ENCODE measurements around the gene SCN8A. TPM values are rescaled to one million over a fixed set of nuclear protein-coding genes. Genes with fewer than 3 reads are reported as not detected.

Gene SCN8A
- total RNA-seq, 1 donor from 2014 or later, result 2.0 TPM

- no peak overlapping the region for H3K27ac ChIP-seq
- H3K36me3 ChIP-seq, result no peaks in the 10 kb centered on the region
- TF ChIP-seq CTCF (IDR thresholded peaks at IDR 0.05), result no peak
- no peaks in the 10 kb centered on the region for H3K9me3 ChIP-seq
- no peak overlapping the region for H3K4me3 ChIP-seq
- H3K4me1 ChIP-seq, result no peaks in the 10 kb centered on the region
- DNase-seq (ENCODE audit: low spot score in 2 of 2), result no peak
- intact Hi-C loops (cut with DNase I), result no loop called here
- H3K27me3 ChIP-seq, result no peaks in the 10 kb centered on the region
Observed at GRCh38 chr12:51579321-51579850, 11.6 kb upstream of the SCN8A start.

- no peak overlapping the region for H3K27ac ChIP-seq
- intact Hi-C loops (cut with DNase I), result no loop called here
- no peaks in the 10 kb centered on the region for H3K4me1 ChIP-seq
- peaks cover 4% of the 10 kb centered on the region for H3K27me3 ChIP-seq
- no peak for DNase-seq (ENCODE audit: low spot score in 2 of 2)
- TF ChIP-seq CTCF (IDR thresholded peaks at IDR 0.05), result no peak
- no peaks in the 10 kb centered on the region for H3K9me3 ChIP-seq
- no peaks in the 10 kb centered on the region for H3K36me3 ChIP-seq
- H3K4me3 ChIP-seq, result no peak overlapping the region
Observed at GRCh38 chr12:51589060-51589459, 2.0 kb upstream of the SCN8A start.

- intact Hi-C loops (cut with DNase I), result no loop called here
- TF ChIP-seq CTCF (IDR thresholded peaks at IDR 0.05), result no peak
- no peak overlapping the region for H3K27ac ChIP-seq
- no peaks in the 10 kb centered on the region for H3K9me3 ChIP-seq
- no peaks in the 10 kb centered on the region for H3K36me3 ChIP-seq
- H3K4me1 ChIP-seq, result no peaks in the 10 kb centered on the region
- DNase-seq (ENCODE audit: low spot score in 2 of 2), result no peak
- H3K4me3 ChIP-seq, result no peak overlapping the region
- H3K27me3 ChIP-seq, result peaks cover 4% of the 10 kb centered on the region
Observed at GRCh38 chr12:51589557-51590176, 1.4 kb upstream of the SCN8A start.

GRCh38 chr12:51590347-51591015 is 552 bp upstream of the SCN8A start:
- Histone ChIP-seq H3K27ac (no peak overlapping the region), H3K9me3 (no peaks in the 10 kb centered on the region), H3K27me3 (peaks cover 4% of the 10 kb centered on the region), H3K36me3 (no peaks in the 10 kb centered on the region), H3K4me1 (no peaks in the 10 kb centered on the region), H3K4me3 (peak overlapping the region; percentile 57)
- no peak for DNase-seq (ENCODE audit: low spot score in 2 of 2)
- TF ChIP-seq CTCF (IDR thresholded peaks at IDR 0.05), result no peak
- intact Hi-C loops (cut with DNase I), result no loop called here

- no peaks in the 10 kb centered on the region for H3K9me3 ChIP-seq
- no peak for TF ChIP-seq CTCF (IDR thresholded peaks at IDR 0.05)
- peaks cover 4% of the 10 kb centered on the region for H3K27me3 ChIP-seq
- no peaks in the 10 kb centered on the region for H3K4me1 ChIP-seq
- DNase-seq (ENCODE audit: low spot score in 2 of 2), result no peak
- intact Hi-C loops (cut with DNase I), result no loop called here
- H3K27ac ChIP-seq, result no peak overlapping the region
- no peak overlapping the region for H3K4me3 ChIP-seq
- H3K36me3 ChIP-seq, result no peaks in the 10 kb centered on the region
Observed at GRCh38 chr12:51592034-51592705, 1.1 kb downstream of the SCN8A start.
